GM18909 (cell line): Measurements from ENCODE around the gene SLC38A4.
"Not testable (repeated sequence)": the region's sequence is repeated elsewhere in the genome, so short reads cannot be mapped to it uniquely, and the experiment has no call there.

Experiments
- ATAC-seq: cut with Tn5 transposase; IDR thresholded peaks from one replicate; pipeline ENCODE4 v1.9.1; 2021; ENCODE audit warnings: mild to moderate bottlenecking; ENCODE audit not compliant: unreplicated experiment, poor library complexity

SLC38A4 gene

DNA sequence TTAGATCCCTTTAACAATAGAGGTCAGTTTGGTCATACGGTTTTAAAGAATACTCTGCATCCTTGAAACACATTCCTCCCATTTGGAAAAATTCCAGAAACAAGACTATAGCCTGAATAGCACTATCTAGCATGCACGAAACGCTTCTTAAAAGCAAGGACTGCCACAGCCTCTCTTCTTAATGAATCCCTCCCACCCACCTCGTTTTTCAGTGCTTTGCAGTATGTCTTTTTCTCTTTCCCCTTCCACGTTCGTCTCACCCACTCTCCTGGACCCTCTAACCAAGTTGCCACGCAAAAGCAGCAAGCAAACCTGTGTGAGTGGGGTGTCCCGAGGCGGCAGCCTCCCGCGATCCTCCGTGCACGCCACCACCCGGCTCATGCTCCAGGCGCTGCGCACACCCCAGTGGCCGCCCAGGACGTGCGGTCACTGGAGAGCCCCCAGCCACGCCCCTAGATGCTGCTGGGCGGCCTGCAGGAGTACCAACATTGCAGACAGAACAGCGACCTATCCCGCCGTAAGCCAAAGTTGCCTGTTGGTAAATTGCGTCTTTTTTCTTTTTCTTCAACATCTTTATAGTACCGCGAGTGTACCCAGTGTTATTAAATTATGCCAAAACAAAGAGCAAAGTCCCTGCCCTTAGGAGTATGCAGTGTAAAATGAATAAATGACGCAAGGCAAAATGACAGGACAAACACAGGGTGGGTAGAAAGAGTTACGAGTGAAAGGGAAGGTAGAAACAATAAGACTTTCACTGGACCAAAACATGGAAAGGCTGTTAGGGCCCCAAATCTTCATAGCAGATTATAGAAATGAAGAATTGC lies at the start of gene SLC38A4:
Gene SLC38A4, minus strand, starts transcription at position 407 of the 824 bp plus-strand sequence. CDS start 32,926 bp downstream, outside the sequence.
- ATAC-seq, result no peak

DNA sequence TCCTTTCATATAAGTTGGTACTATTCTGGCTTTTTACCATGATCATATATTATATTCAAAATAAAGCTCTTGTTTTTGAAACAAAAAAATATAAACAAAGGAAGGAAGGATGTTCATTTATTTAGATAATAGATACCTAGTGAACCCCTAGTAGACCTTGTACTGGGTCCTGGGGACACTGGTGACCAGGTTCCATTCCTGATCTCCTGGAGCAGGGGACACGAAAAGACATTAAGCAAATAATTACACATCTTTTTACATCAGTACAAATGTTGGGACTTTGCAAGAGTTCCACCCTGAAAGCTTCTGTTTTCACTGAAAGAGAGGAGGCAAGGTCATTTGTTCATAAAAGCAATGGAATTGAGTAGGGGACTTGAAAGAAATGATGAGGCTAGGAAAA lies 49.3 kb upstream of the SLC38A4 start:
- no peak for ATAC-seq

DNA sequence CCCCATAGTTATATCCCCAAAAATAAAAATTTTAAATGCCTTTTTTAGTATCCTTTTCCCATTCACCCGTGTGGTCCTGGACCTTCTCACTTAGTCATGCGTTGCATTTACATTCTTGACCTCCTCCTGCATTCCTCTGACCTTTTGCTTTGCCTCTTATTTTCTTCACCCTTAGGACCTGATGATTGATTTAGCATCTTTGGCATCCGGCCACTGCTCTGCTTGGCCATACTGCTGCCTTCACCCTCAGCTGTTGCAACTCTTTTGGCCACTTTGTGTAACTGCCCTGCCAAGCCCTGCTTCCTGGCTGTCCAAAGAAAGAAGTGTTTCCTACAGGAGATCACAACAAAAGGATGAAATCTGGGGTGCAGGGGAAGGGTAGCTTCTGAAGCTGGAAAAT lies 48.8 kb upstream of the SLC38A4 start:
- no peak for ATAC-seq

DNA sequence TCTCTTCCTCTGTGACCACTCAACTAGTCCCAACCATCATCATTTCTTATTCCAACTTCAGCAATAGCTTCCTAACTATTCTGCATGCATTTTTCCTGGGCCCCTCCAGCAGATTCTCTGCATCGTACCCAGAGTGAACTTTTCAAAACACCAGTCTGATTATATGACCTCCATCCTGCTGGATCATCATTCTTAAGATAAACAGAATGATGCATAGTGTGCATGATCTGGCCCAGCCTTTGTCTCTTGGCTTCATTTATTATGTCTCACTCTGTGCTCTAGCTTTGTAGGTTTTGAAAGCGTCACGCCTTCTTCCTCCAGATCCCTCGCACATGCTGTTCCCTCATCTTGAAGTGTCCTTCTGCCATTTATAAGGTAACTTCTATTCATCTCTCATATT lies 46.3 kb upstream of the SLC38A4 start:
- no peak for ATAC-seq

- no peak for ATAC-seq
Measured at GRCh38 chr12:46865311-46865710, 39.5 kb upstream of the SLC38A4 start.

- no peak for ATAC-seq
Measured at GRCh38 chr12:46858368-46858767, 32.6 kb upstream of the SLC38A4 start.

DNA sequence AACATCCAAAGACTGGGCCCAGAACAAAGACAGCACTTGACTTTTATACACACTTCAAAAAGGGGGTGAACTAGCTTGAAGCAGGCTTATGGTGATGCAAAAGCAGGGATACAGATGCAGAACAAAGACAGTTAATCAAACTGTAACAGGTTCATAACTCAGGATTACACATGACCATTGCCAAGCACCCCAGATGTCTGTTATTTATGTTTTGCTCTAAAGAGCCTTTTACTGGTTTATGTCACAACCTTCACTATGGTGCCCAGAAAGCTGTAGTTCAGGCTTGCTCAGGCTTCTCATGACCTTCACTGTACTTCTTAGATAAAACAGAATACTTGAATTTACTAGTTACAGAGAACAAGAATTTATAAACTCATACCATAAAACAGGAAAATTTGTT lies 31.7 kb upstream of the SLC38A4 start:
- ATAC-seq, result no peak

DNA sequence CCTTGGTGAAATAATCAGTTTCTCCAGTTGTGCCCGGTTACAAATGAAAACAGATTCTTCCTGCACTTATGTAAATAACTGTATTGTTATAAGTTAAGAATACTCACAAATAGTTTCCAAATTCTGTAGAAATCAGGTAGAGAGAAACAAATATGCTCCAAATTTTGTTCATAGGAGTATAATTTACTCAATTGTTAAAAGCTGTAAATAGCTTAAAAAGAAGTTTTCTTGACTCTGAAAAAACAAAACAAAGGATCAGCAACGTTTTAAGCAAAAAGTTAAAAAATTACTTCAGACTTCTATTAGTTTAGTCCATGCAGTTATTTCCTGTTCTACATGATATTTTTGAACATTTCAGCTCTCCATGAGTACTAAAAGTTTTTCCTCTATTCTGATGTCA lies 30.0 kb upstream of the SLC38A4 start:
- no peak for ATAC-seq

DNA sequence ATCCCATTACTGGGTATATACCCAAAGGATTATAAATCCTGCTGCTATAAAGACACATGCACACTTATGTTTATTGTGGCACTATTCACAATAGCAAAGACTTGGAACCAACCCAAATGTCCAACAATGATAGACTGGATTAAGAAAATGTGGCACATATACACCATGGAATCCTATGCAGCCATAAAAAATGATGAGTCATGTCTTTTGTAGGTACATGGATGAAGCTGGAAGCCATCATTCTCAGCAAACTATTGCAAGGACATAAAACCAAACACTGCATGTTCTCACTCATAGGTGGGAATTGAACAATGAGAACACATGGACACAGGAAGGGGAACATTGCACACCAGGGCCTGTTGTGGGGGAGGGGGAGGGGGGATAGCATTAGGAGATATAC lies 28.4 kb upstream of the SLC38A4 start:
- not testable (repeated sequence) for ATAC-seq

DNA sequence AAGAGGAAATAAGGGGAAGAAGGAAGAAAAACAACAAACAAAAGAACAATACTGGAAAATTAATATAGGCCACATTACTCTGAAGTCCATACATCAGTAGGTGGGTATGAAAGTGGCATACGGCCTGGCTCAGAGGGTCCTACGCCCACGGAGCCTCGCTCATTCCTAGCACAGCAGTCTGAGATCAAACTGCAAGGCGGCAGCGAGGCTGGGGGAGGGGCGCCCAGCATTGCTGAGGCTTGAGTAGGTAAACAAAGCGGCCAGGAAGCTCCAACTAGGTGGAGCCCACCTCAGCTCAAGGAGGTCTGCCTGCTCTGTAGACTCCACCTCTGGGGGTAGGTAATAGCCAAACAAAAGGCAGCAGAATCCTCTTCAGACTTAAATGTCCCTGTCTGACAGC lies 23.0 kb upstream of the SLC38A4 start:
- not testable (repeated sequence) for ATAC-seq

- no peak for ATAC-seq
Measured at GRCh38 chr12:46847001-46847400, 21.2 kb upstream of the SLC38A4 start.

- no peak for ATAC-seq
Measured at GRCh38 chr12:46843811-46844210, 18.0 kb upstream of the SLC38A4 start.

- ATAC-seq, result no peak
Measured at GRCh38 chr12:46841891-46842290, 16.1 kb upstream of the SLC38A4 start.

DNA sequence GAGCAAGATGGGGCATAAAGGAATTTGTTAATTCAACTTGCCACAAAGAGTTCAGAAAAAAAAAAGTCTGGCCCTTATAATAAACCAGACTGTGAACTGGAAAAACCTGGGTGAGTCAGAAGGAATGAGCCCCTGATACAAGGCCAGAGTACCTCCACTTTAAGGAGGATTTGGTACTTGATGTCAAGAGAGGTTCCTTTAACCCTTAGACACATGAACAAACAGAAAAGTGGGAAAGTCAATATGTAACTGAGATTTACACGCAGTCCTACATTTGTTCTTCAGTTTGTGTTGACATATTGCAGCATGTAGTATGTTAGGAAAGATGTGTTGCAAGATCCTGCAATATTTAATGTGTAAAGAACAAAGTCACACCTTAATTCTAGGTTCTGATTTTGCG lies 14.2 kb upstream of the SLC38A4 start:
- ATAC-seq, result no peak

DNA sequence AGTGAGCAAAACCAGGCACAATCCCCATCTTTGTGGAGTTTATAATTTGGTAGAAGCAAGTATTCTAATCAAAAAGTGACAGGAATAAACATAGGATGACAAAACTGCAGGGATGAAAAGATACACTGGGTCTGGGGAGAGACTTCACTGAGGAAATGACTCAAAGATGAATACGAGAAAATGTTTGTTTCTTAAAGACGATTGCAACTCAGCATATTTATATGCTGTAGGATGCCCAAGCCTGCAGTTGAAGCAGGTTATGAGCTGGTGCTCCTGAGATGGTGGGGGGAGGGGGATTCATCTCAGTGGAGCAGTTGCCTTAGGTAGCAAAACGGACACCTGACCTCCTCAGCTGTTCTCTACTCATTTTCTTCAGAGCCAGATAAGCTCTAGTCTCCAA lies 13.4 kb upstream of the SLC38A4 start:
- ATAC-seq, result no peak

DNA sequence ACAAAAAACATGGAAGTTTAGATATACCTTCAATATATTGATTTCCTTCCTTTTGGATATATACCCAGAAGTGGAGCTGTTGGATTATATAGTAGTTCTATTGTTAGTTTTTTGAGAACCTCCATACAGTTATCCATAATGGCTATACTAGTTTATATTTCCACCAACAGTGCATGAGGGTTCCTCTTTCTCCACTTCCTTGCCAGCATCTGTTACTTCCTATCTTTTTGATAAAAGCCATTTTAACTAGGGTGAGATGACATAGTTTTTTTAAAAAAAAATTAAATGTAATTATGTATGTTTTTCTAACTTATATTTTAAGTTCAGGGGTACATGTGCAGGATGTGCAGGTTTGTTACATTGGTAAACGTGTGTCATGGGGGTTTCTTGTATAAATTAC lies 10.0 kb upstream of the SLC38A4 start:
- ATAC-seq, result no peak

DNA sequence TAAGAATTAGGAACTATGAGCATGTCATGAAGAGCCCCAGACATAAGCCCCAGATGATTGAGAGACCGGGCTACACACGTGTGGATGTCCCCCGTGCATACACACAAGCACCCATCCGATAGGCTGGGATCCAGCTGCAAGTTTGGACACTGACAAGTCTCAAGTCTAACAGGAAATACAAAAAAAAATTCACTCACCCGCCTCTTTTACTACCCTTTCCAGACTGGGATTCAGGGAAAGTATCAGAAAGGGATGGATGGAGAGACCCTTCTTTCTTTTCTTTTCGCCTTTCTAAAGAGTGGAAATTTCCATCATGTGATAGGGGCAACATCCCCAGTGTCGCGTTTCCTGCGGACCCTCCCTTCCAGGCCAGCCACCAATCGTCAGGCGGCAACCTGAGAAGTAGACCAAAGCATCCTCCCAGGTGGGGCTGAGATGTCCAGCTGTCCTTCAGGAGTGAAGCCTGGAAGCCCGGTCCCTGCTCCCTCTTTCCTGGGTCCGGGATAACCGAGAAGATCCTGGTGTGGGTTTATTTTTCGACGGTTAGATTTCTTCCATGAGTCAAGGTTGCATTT lies 6.4 kb upstream of the SLC38A4 start:
- ATAC-seq, result no peak

DNA sequence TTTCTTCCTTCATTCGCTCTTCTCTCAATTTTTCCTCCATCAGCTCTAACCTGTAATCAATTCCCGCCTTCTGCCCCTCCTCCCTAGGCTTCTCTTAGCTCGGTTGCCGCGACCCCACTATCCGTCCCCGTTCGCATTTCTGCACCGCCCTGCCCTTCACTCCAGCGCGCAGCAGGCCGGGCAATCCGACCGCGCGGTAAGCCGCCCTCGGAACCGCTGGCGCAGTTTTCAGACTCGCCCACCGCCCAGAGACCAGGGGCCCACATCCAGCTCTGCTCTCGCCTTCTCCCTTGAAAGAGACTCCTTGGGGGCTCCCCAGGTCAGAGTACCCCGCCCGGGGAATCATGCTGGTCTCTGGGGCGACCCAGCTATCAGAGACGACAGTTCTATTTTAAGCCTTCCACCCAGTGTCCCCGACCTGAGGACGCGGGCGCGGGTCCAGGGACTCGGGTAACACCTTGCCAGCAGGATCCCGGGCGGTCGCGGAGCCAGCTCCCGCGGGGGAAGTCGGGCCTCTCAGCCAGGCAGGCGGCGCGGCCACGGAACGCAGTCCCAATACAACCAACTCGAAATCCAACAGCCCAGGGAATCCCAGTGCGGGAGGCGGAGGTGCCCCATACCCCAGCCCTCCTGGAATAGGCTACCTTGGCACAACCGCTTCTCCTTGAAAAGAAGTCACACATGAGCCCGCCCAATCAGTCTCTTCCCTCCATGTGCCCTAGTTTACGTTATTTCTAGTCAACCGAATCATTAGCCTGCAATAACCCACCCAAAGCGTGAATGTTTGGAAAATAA lies 5.7 kb upstream of the SLC38A4 start:
- no peak for ATAC-seq

DNA sequence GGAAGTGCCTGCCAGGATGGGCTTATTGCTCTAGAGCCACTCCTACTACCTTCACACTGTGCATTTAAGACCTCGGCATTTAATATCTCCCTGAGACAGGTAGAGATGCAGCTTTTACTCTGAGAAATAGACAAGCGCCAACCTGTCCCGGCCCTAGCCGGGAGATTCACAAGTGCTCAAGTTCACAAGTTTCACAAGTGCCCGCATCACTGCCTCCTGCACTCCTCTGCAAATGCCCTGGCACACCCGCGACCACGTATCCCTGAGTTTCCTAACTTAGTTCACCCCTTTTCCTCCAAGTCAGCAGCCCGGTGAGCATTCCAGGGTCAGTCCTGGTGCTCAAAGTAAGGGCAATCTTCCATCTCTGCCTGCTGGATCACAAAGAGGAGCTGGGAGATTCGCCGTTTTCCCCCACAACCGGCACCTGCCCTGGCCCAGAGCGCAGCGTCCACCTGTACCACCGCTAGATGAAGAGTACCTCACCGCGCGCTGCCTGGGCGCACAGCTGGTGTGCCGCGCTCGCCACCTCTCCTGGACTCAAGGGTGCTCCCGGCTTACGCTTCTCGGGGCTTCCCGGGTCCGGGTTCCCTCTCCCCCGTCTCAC lies 5.0 kb upstream of the SLC38A4 start:
- ATAC-seq, result no peak

DNA sequence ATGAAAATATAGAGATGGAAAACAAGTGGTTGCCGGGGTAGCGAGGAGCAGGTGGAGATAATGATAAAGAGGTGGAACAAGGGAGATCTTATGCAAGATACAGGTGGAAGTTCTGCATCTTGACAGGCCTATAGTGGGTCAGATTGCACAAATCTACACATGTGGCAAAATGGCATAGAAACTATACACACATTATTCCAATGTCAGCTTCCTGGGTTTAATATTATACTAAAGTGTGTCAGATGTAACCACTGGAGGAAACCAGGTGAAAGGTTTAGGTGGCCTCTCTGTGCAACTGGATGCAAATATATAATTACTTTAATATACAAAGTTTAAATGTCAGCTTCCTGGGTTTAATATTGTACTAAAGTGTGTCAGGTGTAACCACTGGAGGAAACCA lies 1.1 kb downstream of the SLC38A4 start:
- ATAC-seq, result no peak

- ATAC-seq, result no peak
Measured at GRCh38 chr12:46818642-46819041, 7.2 kb downstream of the SLC38A4 start.
